ENCODE data around the gene RAB7B. TPM values are rescaled to one million over a fixed set of nuclear protein-coding genes. Genes with fewer than 3 reads are reported as not detected.

RAB7B gene
- total RNA-seq, 1 experiment from 2014 or later = not detected

DNA sequence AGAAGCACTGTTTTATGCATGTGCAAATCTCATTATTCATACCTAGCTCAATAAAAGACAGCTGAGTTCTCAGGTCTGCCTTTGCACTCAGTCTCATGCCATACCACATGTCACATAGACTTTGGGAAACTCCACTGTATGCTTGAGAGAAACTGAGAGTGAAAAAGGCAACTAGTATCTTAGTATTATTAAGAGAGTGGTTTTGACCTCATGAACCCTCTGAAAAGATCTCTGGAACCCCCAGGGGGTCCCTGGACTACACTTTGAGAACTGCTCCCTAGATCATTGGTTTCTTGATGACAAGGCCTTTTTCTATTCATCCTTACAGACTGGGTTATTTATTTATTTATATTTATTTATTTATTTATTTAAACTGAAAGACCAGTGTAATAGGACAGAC, 46.1 kb upstream of the RAB7B start (continued):
- TF ChIP-seq, protein P1, sequence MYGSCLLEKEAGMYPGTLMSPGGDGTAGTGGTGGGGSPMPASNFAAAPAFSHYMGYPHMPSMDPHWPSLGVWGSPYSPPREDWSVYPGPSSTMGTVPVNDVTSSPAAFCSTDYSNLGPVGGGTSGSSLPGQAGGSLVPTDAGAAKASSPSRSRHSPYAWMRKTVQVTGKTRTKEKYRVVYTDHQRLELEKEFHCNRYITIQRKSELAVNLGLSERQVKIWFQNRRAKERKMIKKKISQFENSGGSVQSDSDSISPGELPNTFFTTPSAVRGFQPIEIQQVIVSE (CRISPR knock-in tag; IDR thresholded peaks at IDR 0.05; ENCODE audit: borderline replicate concordance) = no peak
- TF ChIP-seq FOXP1 (CRISPR knock-in tag; IDR thresholded peaks at IDR 0.05; ENCODE audit: borderline replicate concordance) = no peak
- TF ChIP-seq, protein P2, sequence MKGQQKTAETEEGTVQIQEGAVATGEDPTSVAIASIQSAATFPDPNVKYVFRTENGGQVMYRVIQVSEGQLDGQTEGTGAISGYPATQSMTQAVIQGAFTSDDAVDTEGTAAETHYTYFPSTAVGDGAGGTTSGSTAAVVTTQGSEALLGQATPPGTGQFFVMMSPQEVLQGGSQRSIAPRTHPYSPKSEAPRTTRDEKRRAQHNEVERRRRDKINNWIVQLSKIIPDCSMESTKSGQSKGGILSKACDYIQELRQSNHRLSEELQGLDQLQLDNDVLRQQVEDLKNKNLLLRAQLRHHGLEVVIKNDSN (CRISPR knock-in tag; IDR thresholded peaks at IDR 0.05) = no peak

DNA sequence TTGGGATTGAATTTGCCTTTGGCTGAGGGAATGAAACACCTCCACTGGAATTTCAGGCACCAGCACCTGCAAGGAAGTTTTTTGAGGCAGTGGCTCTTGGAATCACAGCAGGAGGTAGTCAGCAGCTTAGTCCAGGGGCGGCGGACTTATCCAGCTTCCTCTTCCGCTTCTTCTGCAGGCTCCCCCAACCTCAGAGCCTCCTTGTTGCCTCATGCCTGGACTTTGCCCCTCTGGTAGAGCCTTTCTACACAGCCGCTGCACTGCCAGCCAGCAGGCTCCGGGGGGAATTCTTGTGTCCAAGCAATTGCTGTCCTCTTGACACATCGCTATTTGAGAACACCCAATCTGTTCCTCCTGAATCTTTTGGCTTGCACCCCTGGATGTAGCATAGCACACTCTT, 45.4 kb upstream of the RAB7B start:
- Mint-ChIP-seq H3K9me3 (peaks cover 10% of the 10 kb centered on the region), H3K27me3 (ENCODE audit: low read depth) (no peaks in the 10 kb centered on the region; the same call in 1 of the 2 replicates), H3K4me1 (peaks cover 13% of the 10 kb centered on the region), H3K27ac (no peak overlapping the region), H3K4me3 (no peak overlapping the region), H3K36me3 (no peaks in the 10 kb centered on the region)
- CTCF ChIA-PET = interaction anchor here (1.0 to 1.1 kb wide), 2 partner anchors 11 to 71 kb away, joined by 3 read pairs; no protein-coding TSS in a partner anchor
- DNase-seq (ENCODE audit: low spot score) = no peak
- TF ChIP-seq, protein P3, sequence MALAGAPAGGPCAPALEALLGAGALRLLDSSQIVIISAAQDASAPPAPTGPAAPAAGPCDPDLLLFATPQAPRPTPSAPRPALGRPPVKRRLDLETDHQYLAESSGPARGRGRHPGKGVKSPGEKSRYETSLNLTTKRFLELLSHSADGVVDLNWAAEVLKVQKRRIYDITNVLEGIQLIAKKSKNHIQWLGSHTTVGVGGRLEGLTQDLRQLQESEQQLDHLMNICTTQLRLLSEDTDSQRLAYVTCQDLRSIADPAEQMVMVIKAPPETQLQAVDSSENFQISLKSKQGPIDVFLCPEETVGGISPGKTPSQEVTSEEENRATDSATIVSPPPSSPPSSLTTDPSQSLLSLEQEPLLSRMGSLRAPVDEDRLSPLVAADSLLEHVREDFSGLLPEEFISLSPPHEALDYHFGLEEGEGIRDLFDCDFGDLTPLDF (CRISPR knock-in tag; IDR thresholded peaks at IDR 0.05) = no peak
- peak; percentile 91 for TF ChIP-seq GABPB1 (CRISPR knock-in tag; IDR thresholded peaks at IDR 0.05)
- ATAC-seq = no peak
- POLR2A ChIA-PET = no interaction called here

DNA sequence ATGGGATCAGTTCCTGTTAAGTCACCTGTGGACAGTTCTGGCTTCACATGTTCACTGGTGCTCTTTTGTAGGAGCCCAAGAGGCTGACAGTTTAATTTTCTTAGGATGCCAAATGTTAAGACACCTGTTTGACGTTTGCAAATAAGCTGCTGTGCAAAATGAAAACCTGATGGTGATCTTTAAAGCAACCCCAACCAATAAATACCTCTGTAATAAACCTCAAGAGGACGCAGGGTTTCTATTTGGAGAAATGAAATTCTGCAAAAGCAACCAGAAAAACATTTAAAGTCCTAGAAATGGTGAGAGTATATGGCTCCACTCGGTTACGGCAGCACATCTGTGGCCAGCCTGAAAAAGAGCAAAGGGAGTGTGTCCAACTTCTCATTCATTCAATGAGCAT, 44.1 kb upstream of the RAB7B start:
- POLR2A ChIA-PET = no interaction called here
- no peak for ATAC-seq
- CTCF ChIA-PET = interaction anchor here (1.1 to 1.6 kb wide), 2 partner anchors 18 to 70 kb away, joined by 3 read pairs; no protein-coding TSS in a partner anchor
- Mint-ChIP-seq H3K27me3 (ENCODE audit: low read depth) (no peaks in the 10 kb centered on the region; the same call in 1 of the 2 replicates), H3K4me3 (no peak overlapping the region), H3K4me1 (peaks cover 13% of the 10 kb centered on the region), H3K9me3 (peaks cover 4% of the 10 kb centered on the region; the same call in 1 of the 2 replicates), H3K27ac (no peak overlapping the region), H3K36me3 (no peaks in the 10 kb centered on the region)
- no peak for TF ChIP-seq OVOL2 (CRISPR knock-in tag; IDR thresholded peaks at IDR 0.05; ENCODE audit: borderline replicate concordance)
- no peak for TF ChIP-seq ZNF138 (CRISPR knock-in tag; conservative IDR thresholded peaks at IDR 0.05)
- TF ChIP-seq ETV6 (CRISPR knock-in tag; IDR thresholded peaks at IDR 0.05) = no peak
- TF ChIP-seq MXD4 (CRISPR knock-in tag; IDR thresholded peaks at IDR 0.05; ENCODE audit: borderline replicate concordance) = no peak
- TF ChIP-seq, protein P1 (CRISPR knock-in tag; IDR thresholded peaks at IDR 0.05; ENCODE audit: borderline replicate concordance) = no peak
- TF ChIP-seq ZNF416 (CRISPR knock-in tag; IDR thresholded peaks at IDR 0.05) = no peak
- TF ChIP-seq, protein P4, sequence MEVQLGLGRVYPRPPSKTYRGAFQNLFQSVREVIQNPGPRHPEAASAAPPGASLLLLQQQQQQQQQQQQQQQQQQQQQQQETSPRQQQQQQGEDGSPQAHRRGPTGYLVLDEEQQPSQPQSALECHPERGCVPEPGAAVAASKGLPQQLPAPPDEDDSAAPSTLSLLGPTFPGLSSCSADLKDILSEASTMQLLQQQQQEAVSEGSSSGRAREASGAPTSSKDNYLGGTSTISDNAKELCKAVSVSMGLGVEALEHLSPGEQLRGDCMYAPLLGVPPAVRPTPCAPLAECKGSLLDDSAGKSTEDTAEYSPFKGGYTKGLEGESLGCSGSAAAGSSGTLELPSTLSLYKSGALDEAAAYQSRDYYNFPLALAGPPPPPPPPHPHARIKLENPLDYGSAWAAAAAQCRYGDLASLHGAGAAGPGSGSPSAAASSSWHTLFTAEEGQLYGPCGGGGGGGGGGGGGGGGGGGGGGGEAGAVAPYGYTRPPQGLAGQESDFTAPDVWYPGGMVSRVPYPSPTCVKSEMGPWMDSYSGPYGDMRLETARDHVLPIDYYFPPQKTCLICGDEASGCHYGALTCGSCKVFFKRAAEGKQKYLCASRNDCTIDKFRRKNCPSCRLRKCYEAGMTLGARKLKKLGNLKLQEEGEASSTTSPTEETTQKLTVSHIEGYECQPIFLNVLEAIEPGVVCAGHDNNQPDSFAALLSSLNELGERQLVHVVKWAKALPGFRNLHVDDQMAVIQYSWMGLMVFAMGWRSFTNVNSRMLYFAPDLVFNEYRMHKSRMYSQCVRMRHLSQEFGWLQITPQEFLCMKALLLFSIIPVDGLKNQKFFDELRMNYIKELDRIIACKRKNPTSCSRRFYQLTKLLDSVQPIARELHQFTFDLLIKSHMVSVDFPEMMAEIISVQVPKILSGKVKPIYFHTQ (CRISPR knock-in tag; IDR thresholded peaks at IDR 0.05) = no peak
- no peak for TF ChIP-seq RELA (CRISPR knock-in tag; IDR thresholded peaks at IDR 0.05; ENCODE audit: borderline replicate concordance)
- TF ChIP-seq, protein P5, sequence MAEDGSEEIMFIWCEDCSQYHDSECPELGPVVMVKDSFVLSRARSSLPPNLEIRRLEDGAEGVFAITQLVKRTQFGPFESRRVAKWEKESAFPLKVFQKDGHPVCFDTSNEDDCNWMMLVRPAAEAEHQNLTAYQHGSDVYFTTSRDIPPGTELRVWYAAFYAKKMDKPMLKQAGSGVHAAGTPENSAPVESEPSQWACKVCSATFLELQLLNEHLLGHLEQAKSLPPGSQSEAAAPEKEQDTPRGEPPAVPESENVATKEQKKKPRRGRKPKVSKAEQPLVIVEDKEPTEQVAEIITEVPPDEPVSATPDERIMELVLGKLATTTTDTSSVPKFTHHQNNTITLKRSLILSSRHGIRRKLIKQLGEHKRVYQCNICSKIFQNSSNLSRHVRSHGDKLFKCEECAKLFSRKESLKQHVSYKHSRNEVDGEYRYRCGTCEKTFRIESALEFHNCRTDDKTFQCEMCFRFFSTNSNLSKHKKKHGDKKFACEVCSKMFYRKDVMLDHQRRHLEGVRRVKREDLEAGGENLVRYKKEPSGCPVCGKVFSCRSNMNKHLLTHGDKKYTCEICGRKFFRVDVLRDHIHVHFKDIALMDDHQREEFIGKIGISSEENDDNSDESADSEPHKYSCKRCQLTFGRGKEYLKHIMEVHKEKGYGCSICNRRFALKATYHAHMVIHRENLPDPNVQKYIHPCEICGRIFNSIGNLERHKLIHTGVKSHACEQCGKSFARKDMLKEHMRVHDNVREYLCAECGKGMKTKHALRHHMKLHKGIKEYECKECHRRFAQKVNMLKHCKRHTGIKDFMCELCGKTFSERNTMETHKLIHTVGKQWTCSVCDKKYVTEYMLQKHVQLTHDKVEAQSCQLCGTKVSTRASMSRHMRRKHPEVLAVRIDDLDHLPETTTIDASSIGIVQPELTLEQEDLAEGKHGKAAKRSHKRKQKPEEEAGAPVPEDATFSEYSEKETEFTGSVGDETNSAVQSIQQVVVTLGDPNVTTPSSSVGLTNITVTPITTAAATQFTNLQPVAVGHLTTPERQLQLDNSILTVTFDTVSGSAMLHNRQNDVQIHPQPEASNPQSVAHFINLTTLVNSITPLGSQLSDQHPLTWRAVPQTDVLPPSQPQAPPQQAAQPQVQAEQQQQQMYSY (CRISPR knock-in tag; IDR thresholded peaks at IDR 0.05) = no peak
- TF ChIP-seq SMAD4 (CRISPR knock-in tag; IDR thresholded peaks at IDR 0.05) = no peak
- TF ChIP-seq, protein P6, sequence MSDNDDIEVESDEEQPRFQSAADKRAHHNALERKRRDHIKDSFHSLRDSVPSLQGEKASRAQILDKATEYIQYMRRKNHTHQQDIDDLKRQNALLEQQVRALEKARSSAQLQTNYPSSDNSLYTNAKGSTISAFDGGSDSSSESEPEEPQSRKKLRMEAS (CRISPR knock-in tag; IDR thresholded peaks at IDR 0.05) = no peak
- TF ChIP-seq, protein P7, sequence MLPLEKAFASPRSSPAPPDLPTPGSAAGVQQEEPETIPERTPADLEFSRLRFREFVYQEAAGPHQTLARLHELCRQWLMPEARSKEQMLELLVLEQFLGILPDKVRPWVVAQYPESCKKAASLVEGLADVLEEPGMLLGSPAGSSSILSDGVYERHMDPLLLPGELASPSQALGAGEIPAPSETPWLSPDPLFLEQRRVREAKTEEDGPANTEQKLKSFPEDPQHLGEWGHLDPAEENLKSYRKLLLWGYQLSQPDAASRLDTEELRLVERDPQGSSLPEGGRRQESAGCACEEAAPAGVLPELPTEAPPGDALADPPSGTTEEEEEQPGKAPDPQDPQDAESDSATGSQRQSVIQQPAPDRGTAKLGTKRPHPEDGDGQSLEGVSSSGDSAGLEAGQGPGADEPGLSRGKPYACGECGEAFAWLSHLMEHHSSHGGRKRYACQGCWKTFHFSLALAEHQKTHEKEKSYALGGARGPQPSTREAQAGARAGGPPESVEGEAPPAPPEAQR (CRISPR knock-in tag; IDR thresholded peaks at IDR 0.05) = no peak
- no peak for DNase-seq (ENCODE audit: low spot score)

Data from WTC11 (cell line).